GM18519 (cell line): ENCODE measurements around the gene RASGRP4.
"Not testable (repeated sequence)": the region's sequence is repeated elsewhere in the genome, so short reads cannot be mapped to it uniquely, and the experiment has no call there.

Experiments
- ATAC-seq: cut with Tn5 transposase; IDR thresholded peaks from one replicate; pipeline ENCODE4 v1.9.1; 2021; ENCODE audit warnings: mild to moderate bottlenecking, moderate library complexity; ENCODE audit not compliant: unreplicated experiment, low FRiP score

The RASGRP4 gene

GRCh38 chr19:38425810-38426466 is at the start of gene RASGRP4:
RASGRP4 (minus strand) TSS chr19:38426219; CDS start chr19:38426091, 128 bp downstream.
- no peak for ATAC-seq

- ATAC-seq, result no peak
These were observed 49.2 kb upstream of the RASGRP4 start for GRCh38 chr19:38475176-38475575.

- no peak for ATAC-seq
These were observed 47.2 kb upstream of the RASGRP4 start for GRCh38 chr19:38473201-38473600.

- not testable (repeated sequence) for ATAC-seq
These were observed 46.7 kb upstream of the RASGRP4 start for GRCh38 chr19:38472725-38473124.

GRCh38 chr19:38470788-38471480 is 44.9 kb upstream of the RASGRP4 start:
- no peak for ATAC-seq

GRCh38 chr19:38469151-38469550 is 43.1 kb upstream of the RASGRP4 start:
- ATAC-seq, result no peak

- ATAC-seq, result no peak
These were observed 41.8 kb upstream of the RASGRP4 start for GRCh38 chr19:38467541-38468525.

GRCh38 chr19:38466050-38466449 is 40.0 kb upstream of the RASGRP4 start:
- ATAC-seq, result no peak

- no peak for ATAC-seq
These were observed 38.5 kb upstream of the RASGRP4 start for GRCh38 chr19:38464421-38465082.

GRCh38 chr19:38463365-38463764 is 37.3 kb upstream of the RASGRP4 start:
- no peak for ATAC-seq

GRCh38 chr19:38458991-38459390 is 33.0 kb upstream of the RASGRP4 start:
- no peak for ATAC-seq

GRCh38 chr19:38457690-38458405 is 31.8 kb upstream of the RASGRP4 start:
- ATAC-seq, result no peak

- ATAC-seq, result no peak
These were observed 31.2 kb upstream of the RASGRP4 start for GRCh38 chr19:38457202-38457601.

GRCh38 chr19:38455031-38455430 is 29.0 kb upstream of the RASGRP4 start:
- no peak for ATAC-seq

GRCh38 chr19:38453596-38453995 is 27.6 kb upstream of the RASGRP4 start:
- ATAC-seq, result no peak

- no peak for ATAC-seq
These were observed 26.7 kb upstream of the RASGRP4 start for GRCh38 chr19:38452430-38453366.

- no peak for ATAC-seq
These were observed 25.6 kb upstream of the RASGRP4 start for GRCh38 chr19:38451629-38452028.

- ATAC-seq, result no peak
These were observed 25.0 kb upstream of the RASGRP4 start for GRCh38 chr19:38451036-38451435.

- no peak for ATAC-seq
These were observed 23.5 kb upstream of the RASGRP4 start for GRCh38 chr19:38449518-38449917.
